Measurements from ENCODE around the gene C1orf159. TPM values are rescaled to one million over a fixed set of nuclear protein-coding genes. Genes with fewer than 3 reads are reported as not detected.

C1orf159 gene
- total RNA-seq, 1 donor from 2014 or later: 11.8 TPM

GRCh38 chr1:1085911-1086841 lies 29.7 kb downstream of the C1orf159 start:
- Histone ChIP-seq H3K27me3 (no peaks in the 10 kb centered on the region), H3K4me1 (no peaks in the 10 kb centered on the region), H3K9me3 (no peaks in the 10 kb centered on the region), H3K4me3 (no peak overlapping the region), H3K36me3 (no peaks in the 10 kb centered on the region), H3K27ac (no peak overlapping the region)
- TF ChIP-seq POLR2A (IDR thresholded peaks at IDR 0.05) (no peak), POLR2AphosphoS5 (IDR thresholded peaks at IDR 0.05; ENCODE audit: insufficient read depth in 1 of 2, low read depth in 1 of 2) (no peak)
- TF ChIP-seq, protein P1, sequence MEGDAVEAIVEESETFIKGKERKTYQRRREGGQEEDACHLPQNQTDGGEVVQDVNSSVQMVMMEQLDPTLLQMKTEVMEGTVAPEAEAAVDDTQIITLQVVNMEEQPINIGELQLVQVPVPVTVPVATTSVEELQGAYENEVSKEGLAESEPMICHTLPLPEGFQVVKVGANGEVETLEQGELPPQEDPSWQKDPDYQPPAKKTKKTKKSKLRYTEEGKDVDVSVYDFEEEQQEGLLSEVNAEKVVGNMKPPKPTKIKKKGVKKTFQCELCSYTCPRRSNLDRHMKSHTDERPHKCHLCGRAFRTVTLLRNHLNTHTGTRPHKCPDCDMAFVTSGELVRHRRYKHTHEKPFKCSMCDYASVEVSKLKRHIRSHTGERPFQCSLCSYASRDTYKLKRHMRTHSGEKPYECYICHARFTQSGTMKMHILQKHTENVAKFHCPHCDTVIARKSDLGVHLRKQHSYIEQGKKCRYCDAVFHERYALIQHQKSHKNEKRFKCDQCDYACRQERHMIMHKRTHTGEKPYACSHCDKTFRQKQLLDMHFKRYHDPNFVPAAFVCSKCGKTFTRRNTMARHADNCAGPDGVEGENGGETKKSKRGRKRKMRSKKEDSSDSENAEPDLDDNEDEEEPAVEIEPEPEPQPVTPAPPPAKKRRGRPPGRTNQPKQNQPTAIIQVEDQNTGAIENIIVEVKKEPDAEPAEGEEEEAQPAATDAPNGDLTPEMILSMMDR (IDR thresholded peaks at IDR 0.05): no peak
- intact Hi-C loops (cut with DNase I): no loop called here
- no peak for DNase-seq (ENCODE audit: extremely low spot score in 2 of 2)

GRCh38 chr1:1085171-1085841 lies 30.6 kb downstream of the C1orf159 start:
- no peak overlapping the region for H3K4me3 ChIP-seq
- H3K27ac ChIP-seq: no peak overlapping the region
- no peaks in the 10 kb centered on the region for H3K36me3 ChIP-seq
- no peak for TF ChIP-seq POLR2AphosphoS5 (IDR thresholded peaks at IDR 0.05; ENCODE audit: insufficient read depth in 1 of 2, low read depth in 1 of 2)
- intact Hi-C loops (cut with DNase I): no loop called here
- H3K9me3 ChIP-seq: no peaks in the 10 kb centered on the region
- peaks cover 3% of the 10 kb centered on the region for H3K4me1 ChIP-seq
- no peak for DNase-seq (ENCODE audit: extremely low spot score in 2 of 2)
- no peaks in the 10 kb centered on the region for H3K27me3 ChIP-seq

- intact Hi-C loops (cut with DNase I): no loop called here
- DNase-seq (ENCODE audit: extremely low spot score in 2 of 2): no peak
- Histone ChIP-seq H3K36me3 (no peaks in the 10 kb centered on the region), H3K4me3 (no peak overlapping the region), H3K4me1 (peaks cover 10% of the 10 kb centered on the region), H3K27me3 (no peaks in the 10 kb centered on the region), H3K9me3 (no peaks in the 10 kb centered on the region), H3K27ac (no peak overlapping the region)
- TF ChIP-seq POLR2AphosphoS5 (IDR thresholded peaks at IDR 0.05; ENCODE audit: insufficient read depth in 1 of 2, low read depth in 1 of 2): no peak
- no peak for TF ChIP-seq POLR2A (IDR thresholded peaks at IDR 0.05)
- TF ChIP-seq, protein P1 (IDR thresholded peaks at IDR 0.05): no peak
These were observed 31.3 kb downstream of the C1orf159 start for GRCh38 chr1:1084372-1085170.

- H3K27me3 ChIP-seq: no peaks in the 10 kb centered on the region
- peaks cover 13% of the 10 kb centered on the region for H3K4me1 ChIP-seq
- H3K9me3 ChIP-seq: no peaks in the 10 kb centered on the region
- intact Hi-C loops (cut with DNase I): no loop called here
- no peak overlapping the region for H3K4me3 ChIP-seq
- H3K27ac ChIP-seq: no peak overlapping the region
- H3K36me3 ChIP-seq: no peaks in the 10 kb centered on the region
- TF ChIP-seq, protein P1 (IDR thresholded peaks at IDR 0.05): no peak
- no peak for TF ChIP-seq POLR2AphosphoS5 (IDR thresholded peaks at IDR 0.05; ENCODE audit: insufficient read depth in 1 of 2, low read depth in 1 of 2)
- no peak for TF ChIP-seq POLR2A (IDR thresholded peaks at IDR 0.05)
- no peak for DNase-seq (ENCODE audit: extremely low spot score in 2 of 2)
These were observed 32.2 kb downstream of the C1orf159 start for GRCh38 chr1:1083416-1084371.
